Measurements from ENCODE around the gene RGMA.

GRCh38 chr15:93067649-93068085 is 21.3 kb downstream of the RGMA start:
- TF ChIP-seq CTCF (IDR thresholded peaks at IDR 0.05) (no peak), POLR2A (IDR thresholded peaks at IDR 0.05) (no peak), EP300 (IDR thresholded peaks at IDR 0.05) (no peak), POLR2AphosphoS5 (IDR thresholded peaks at IDR 0.05) (no peak)
